D341Med (cell line): Measurements from ENCODE around the gene RFX8.

Experiments
- DNase-seq: peaks from one replicate; pipeline ENCODE4 v3.0.0; 2012; ENCODE audit warnings: low spot score

The RFX8 gene

GRCh38 chr2:101348883-101349282 lies 126.0 kb downstream of the RFX8 start:
- no peak for DNase-seq
